ENCODE measurements around the gene NEDD9. TPM values are rescaled to one million over a fixed set of nuclear protein-coding genes. Genes with fewer than 3 reads are reported as not detected.

Gene NEDD9
- polyA plus RNA-seq, 1 of the 3 experiments (the other 2 are of a cell fraction) = 7.4 TPM

- H3K36me3 ChIP-seq (replicated peaks in 1 of 2; ENCODE audit: control insufficient read depth in 1 of 2, insufficient read depth in 2 of 2, low read length in 1 of 2) = no peaks in the 10 kb centered on the region
- H3K4me2 ChIP-seq = no peak overlapping the region
- WGBS (ENCODE audit: low lambda C conversion rate) = 94% methylated on average over 3 of the region's 3 CpGs
- no peaks in the 10 kb centered on the region for H4K20me1 ChIP-seq (ENCODE audit: insufficient read depth)
- POLR2A ChIA-PET = no interaction called here
- no peak for DNase-seq
- H3K9me2 ChIP-seq = no peaks in the 10 kb centered on the region
- no peak overlapping the region for H2AFZ ChIP-seq (ENCODE audit: low read depth)
- no peaks in the 10 kb centered on the region for H3K79me2 ChIP-seq (ENCODE audit: insufficient read depth)
- no peak overlapping the region for H3K4me3 ChIP-seq (ENCODE audit: low read depth in 2 of 2, low read length in 1 of 2)
- peak overlapping the region in 1 of 2 experiments; percentile 72; a peak in 1 of 4 replicates for H3K27ac ChIP-seq (ENCODE audit: low read depth in 2 of 2, low read length in 1 of 2)
- H3K27me3 ChIP-seq (ENCODE audit: insufficient read depth) = no peaks in the 10 kb centered on the region
- peaks cover 4 to 10% of the 10 kb centered on the region in 2 experiments; a peak in 2 of 4 replicates for H3K4me1 ChIP-seq (ENCODE audit: control insufficient read depth in 1 of 2, insufficient read depth in 2 of 2, low read depth in 1 of 2, low read length in 1 of 2)
- H3K9ac ChIP-seq = no peak overlapping the region
- CTCF ChIA-PET = interaction anchor here (1.3 kb wide), 1 partner anchor 70 kb away, joined by 3 read pairs; the partner anchor contains the start of gene NEDD9
- H3F3A ChIP-seq (replicated peaks; ENCODE audit: insufficient read depth) = peaks cover 26% of the 10 kb centered on the region
- no peak for TF ChIP-seq EP300 (IDR thresholded peaks at IDR 0.05; ENCODE audit: borderline replicate concordance in 1 of 2, low read depth in 1 of 2, low read length in 1 of 2)
- TF ChIP-seq YY1 (IDR thresholded peaks at IDR 0.05; ENCODE audit: low read depth) = no peak
- no peak for TF ChIP-seq TEAD4 (IDR thresholded peaks at IDR 0.05; ENCODE audit: borderline replicate concordance, insufficient read depth)
- no peak for TF ChIP-seq RCOR1 (IDR thresholded peaks at IDR 0.05; ENCODE audit: low read length)
- no peak for TF ChIP-seq TCF12 (IDR thresholded peaks at IDR 0.05)
- TF ChIP-seq FOSL2 (IDR thresholded peaks at IDR 0.05; ENCODE audit: borderline replicate concordance, low read depth) = no peak
- TF ChIP-seq SIN3A (IDR thresholded peaks at IDR 0.05; ENCODE audit: borderline replicate concordance, low read depth, low read length) = no peak
- TF ChIP-seq EZH2phosphoT487 (IDR thresholded peaks at IDR 0.05; ENCODE audit: borderline replicate concordance, low read depth) = no peak
- no peak for TF ChIP-seq SMC3 (IDR thresholded peaks at IDR 0.05; ENCODE audit: low read depth, low read length)
- TF ChIP-seq RFX5 (IDR thresholded peaks at IDR 0.05; ENCODE audit: low read length) = no peak
- no peak for TF ChIP-seq RXRA (IDR thresholded peaks at IDR 0.05; ENCODE audit: borderline replicate concordance, low read depth)
- H3K9me3 ChIP-seq = 0 out of 2 replicates have a peak, but pooled peaks cover 10% of the 10 kb centered on the region
These were observed 70.2 kb downstream of the NEDD9 start for GRCh38 chr6:11162262-11162661.

DNA sequence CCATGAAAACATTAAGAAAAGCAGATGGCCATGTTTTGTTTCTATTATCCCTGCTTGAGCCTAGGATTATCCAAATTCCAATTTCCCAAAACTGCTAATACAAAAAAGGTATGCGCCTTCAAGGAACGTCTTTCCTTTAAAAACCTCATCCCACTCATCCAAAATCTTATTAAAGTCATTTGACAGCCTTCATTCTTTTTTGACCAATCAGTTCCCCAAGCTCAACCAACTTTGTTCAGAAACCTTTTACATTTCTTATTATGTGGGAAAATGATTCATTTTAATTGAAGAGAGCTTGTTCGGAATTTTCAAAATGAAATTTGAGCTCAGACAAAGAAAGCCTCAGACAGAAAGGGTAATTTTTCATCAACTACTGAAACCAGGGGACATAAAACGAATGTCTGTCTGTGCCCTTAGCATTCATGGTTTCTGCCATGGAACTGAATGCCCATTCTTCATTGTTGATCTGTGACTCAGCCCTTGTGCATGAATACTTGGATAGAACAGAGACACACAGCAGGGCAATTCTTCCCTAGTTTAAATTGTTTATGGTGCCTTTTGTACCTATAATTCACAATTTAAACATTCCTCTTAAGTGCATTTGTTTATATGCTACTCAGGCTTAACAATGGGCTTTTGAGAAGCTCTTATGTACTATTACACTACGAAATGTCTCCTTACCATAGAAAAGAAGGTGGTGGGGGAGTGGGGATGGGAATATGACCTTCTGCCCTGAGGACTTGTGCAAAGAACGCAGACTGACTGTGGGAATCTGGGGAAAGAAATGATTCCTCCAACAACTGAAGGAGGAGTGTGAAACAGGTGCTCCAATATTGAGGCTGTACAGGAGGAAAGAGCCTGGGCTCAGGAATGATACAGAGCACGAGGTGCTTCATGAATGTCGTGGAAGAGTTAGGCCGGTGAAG is 71.2 kb downstream of the NEDD9 start:
- 51% methylated on average over 9 of the region's 9 CpGs for WGBS (ENCODE audit: low lambda C conversion rate)
- H4K20me1 ChIP-seq (ENCODE audit: insufficient read depth) = no peaks in the 10 kb centered on the region
- no peaks in the 10 kb centered on the region for H3K27me3 ChIP-seq (ENCODE audit: insufficient read depth)
- H3K4me1 ChIP-seq (ENCODE audit: control insufficient read depth in 1 of 2, insufficient read depth in 2 of 2, low read depth in 1 of 2, low read length in 1 of 2) = peaks cover 4 to 10% of the 10 kb centered on the region in 2 experiments; a peak in 2 of 4 replicates
- no peaks in the 10 kb centered on the region for H3K9me2 ChIP-seq
- POLR2A ChIA-PET = no interaction called here
- CTCF ChIA-PET = interaction anchor here (0.9 to 1.3 kb wide), 3 partner anchors 12 to 335 kb away, joined by 3 to 5 read pairs (median 4); partner anchors contain the start of gene NEDD9
- DNase-seq = no peak
- H3F3A ChIP-seq (replicated peaks; ENCODE audit: insufficient read depth) = peaks cover 26% of the 10 kb centered on the region
- no peak overlapping the region for H3K4me3 ChIP-seq (ENCODE audit: low read depth in 2 of 2, low read length in 1 of 2)
- 0 out of 2 replicates have a peak, but pooled peaks cover 13% of the 10 kb centered on the region for H3K9me3 ChIP-seq
- no peaks in the 10 kb centered on the region for H3K79me2 ChIP-seq (ENCODE audit: insufficient read depth)
- no peaks in the 10 kb centered on the region for H3K36me3 ChIP-seq (replicated peaks in 1 of 2; ENCODE audit: control insufficient read depth in 1 of 2, insufficient read depth in 2 of 2, low read length in 1 of 2)
- no peak overlapping the region; the same call in 1 of the 2 replicates for H3K9ac ChIP-seq
- peak overlapping the region; percentile 72 to 73 for H3K27ac ChIP-seq (ENCODE audit: low read depth in 2 of 2, low read length in 1 of 2)
- peak overlapping the region; percentile 46 for H3K4me2 ChIP-seq
- H2AFZ ChIP-seq (ENCODE audit: low read depth) = peak overlapping the region; percentile 21; the same call in 1 of the 2 replicates
- TF ChIP-seq RAD21 (IDR thresholded peaks at IDR 0.05; ENCODE audit: low read length) = no peak
- TF ChIP-seq NFIC (IDR thresholded peaks at IDR 0.05; ENCODE audit: borderline replicate concordance) = peak; percentile 57; the same call in 1 of the 2 replicates
- TF ChIP-seq, protein P1, sequence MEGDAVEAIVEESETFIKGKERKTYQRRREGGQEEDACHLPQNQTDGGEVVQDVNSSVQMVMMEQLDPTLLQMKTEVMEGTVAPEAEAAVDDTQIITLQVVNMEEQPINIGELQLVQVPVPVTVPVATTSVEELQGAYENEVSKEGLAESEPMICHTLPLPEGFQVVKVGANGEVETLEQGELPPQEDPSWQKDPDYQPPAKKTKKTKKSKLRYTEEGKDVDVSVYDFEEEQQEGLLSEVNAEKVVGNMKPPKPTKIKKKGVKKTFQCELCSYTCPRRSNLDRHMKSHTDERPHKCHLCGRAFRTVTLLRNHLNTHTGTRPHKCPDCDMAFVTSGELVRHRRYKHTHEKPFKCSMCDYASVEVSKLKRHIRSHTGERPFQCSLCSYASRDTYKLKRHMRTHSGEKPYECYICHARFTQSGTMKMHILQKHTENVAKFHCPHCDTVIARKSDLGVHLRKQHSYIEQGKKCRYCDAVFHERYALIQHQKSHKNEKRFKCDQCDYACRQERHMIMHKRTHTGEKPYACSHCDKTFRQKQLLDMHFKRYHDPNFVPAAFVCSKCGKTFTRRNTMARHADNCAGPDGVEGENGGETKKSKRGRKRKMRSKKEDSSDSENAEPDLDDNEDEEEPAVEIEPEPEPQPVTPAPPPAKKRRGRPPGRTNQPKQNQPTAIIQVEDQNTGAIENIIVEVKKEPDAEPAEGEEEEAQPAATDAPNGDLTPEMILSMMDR (IDR thresholded peaks at IDR 0.05) = no peak
- TF ChIP-seq SIN3A (IDR thresholded peaks at IDR 0.05; ENCODE audit: borderline replicate concordance, low read depth, low read length) = 0 out of 2 replicates have a peak, but pooled peaks have one; percentile 48
- TF ChIP-seq FOXM1 (IDR thresholded peaks at IDR 0.05; ENCODE audit: low read depth) = 0 out of 2 replicates have a peak, but pooled peaks have one; percentile 28
- no peak for TF ChIP-seq MXI1 (IDR thresholded peaks at IDR 0.05; ENCODE audit: low read depth, low read length)
- TF ChIP-seq, protein P2, sequence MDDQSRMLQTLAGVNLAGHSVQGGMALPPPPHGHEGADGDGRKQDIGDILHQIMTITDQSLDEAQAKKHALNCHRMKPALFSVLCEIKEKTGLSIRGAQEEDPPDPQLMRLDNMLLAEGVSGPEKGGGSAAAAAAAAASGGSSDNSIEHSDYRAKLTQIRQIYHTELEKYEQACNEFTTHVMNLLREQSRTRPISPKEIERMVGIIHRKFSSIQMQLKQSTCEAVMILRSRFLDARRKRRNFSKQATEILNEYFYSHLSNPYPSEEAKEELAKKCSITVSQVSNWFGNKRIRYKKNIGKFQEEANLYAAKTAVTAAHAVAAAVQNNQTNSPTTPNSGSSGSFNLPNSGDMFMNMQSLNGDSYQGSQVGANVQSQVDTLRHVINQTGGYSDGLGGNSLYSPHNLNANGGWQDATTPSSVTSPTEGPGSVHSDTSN (IDR thresholded peaks at IDR 0.05) = peak; percentile 93
- peak; percentile 10; the same call in 1 of the 2 replicates for TF ChIP-seq RXRA (IDR thresholded peaks at IDR 0.05; ENCODE audit: borderline replicate concordance, low read depth)
- TF ChIP-seq GATA2 (CRISPR knock-in tag; IDR thresholded peaks at IDR 0.05) = no peak
- peak; percentile 52; the same call in 1 of the 2 replicates for TF ChIP-seq TEAD4 (IDR thresholded peaks at IDR 0.05; ENCODE audit: borderline replicate concordance, insufficient read depth)
- TF ChIP-seq USF1 (IDR thresholded peaks at IDR 0.05; ENCODE audit: borderline replicate concordance, low read depth) = no peak
- no peak for TF ChIP-seq TAF1 (IDR thresholded peaks at IDR 0.05; ENCODE audit: borderline replicate concordance, low read depth, low read length)
- 0 out of 2 replicates have a peak, but pooled peaks have one; percentile 16 for TF ChIP-seq MAX (IDR thresholded peaks at IDR 0.05; ENCODE audit: low read depth)
- TF ChIP-seq FOXJ3 (CRISPR knock-in tag; IDR thresholded peaks at IDR 0.05) = no peak
- TF ChIP-seq YY1 (IDR thresholded peaks at IDR 0.05; ENCODE audit: low read depth) = no peak
- TF ChIP-seq FOSL2 (IDR thresholded peaks at IDR 0.05; ENCODE audit: borderline replicate concordance, low read depth) = peak; percentile 74
